LNCaP clone FGC (cell line): ENCODE measurements around the gene KCTD1.

Source experiments
- DNase-seq: peaks from one replicate; pipeline ENCODE4 v3.0.0-alpha.2; 2011; ENCODE audit warnings: low read depth
- H3K4me3 ChIP-seq: 2 replicates; pipeline ENCODE4 v1.5.1; 2011; ENCODE audit warnings: mild to moderate bottlenecking, low read depth, low read length, control low read depth
- TF ChIP-seq, protein P1 (sequence below): IDR thresholded peaks from 2 replicates; pipeline ENCODE4 v1.5.1; 2012; ENCODE audit warnings: mild to moderate bottlenecking; ENCODE audit not compliant: control insufficient read depth, insufficient read depth; ENCODE audit errors: extremely low read depth

KCTD1 gene

GRCh38 chr18:26548415-26549262 lies at the start of gene KCTD1:
Gene KCTD1, minus strand, starts transcription at chr18:26548553. Its CDS starts 17 bp downstream, at chr18:26548536.
- peak; percentile 64 for DNase-seq
- TF ChIP-seq, protein P1, sequence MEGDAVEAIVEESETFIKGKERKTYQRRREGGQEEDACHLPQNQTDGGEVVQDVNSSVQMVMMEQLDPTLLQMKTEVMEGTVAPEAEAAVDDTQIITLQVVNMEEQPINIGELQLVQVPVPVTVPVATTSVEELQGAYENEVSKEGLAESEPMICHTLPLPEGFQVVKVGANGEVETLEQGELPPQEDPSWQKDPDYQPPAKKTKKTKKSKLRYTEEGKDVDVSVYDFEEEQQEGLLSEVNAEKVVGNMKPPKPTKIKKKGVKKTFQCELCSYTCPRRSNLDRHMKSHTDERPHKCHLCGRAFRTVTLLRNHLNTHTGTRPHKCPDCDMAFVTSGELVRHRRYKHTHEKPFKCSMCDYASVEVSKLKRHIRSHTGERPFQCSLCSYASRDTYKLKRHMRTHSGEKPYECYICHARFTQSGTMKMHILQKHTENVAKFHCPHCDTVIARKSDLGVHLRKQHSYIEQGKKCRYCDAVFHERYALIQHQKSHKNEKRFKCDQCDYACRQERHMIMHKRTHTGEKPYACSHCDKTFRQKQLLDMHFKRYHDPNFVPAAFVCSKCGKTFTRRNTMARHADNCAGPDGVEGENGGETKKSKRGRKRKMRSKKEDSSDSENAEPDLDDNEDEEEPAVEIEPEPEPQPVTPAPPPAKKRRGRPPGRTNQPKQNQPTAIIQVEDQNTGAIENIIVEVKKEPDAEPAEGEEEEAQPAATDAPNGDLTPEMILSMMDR, result no peak
- H3K4me3 ChIP-seq, result peak within 1 kb of the TSS; percentile 69

GRCh38 chr18:26593365-26594320 lies 45.3 kb upstream of the KCTD1 start:
- no peak overlapping the region for H3K4me3 ChIP-seq
- TF ChIP-seq, protein P1, result no peak

GRCh38 chr18:26584745-26585144 lies 36.4 kb upstream of the KCTD1 start:
- no peak for DNase-seq
- no peak overlapping the region for H3K4me3 ChIP-seq
- TF ChIP-seq, protein P1, result no peak

More at GRCh38 chr18:26593365-26594320, 45.3 kb upstream of the KCTD1 start:
- no peak for DNase-seq

- no peak for DNase-seq
- no peak overlapping the region for H3K4me3 ChIP-seq
- TF ChIP-seq, protein P1, result no peak
Observed at GRCh38 chr18:26579941-26580618, 31.7 kb upstream of the KCTD1 start.

GRCh38 chr18:26575865-26576217 lies 27.5 kb upstream of the KCTD1 start:
- H3K4me3 ChIP-seq, result no peak overlapping the region
- no peak for DNase-seq
- TF ChIP-seq, protein P1, result no peak
